ENCODE results near the gene SORCS2. TPM values are rescaled to one million over a fixed set of nuclear protein-coding genes. Genes with fewer than 3 reads are reported as not detected.
A peak's percentile ranks its signal among the peaks of the same experiment; 100 is the strongest.

Gene SORCS2
- total RNA-seq, 2 donors from 2014 or later = 0.25 TPM; not detected in 1

DNA sequence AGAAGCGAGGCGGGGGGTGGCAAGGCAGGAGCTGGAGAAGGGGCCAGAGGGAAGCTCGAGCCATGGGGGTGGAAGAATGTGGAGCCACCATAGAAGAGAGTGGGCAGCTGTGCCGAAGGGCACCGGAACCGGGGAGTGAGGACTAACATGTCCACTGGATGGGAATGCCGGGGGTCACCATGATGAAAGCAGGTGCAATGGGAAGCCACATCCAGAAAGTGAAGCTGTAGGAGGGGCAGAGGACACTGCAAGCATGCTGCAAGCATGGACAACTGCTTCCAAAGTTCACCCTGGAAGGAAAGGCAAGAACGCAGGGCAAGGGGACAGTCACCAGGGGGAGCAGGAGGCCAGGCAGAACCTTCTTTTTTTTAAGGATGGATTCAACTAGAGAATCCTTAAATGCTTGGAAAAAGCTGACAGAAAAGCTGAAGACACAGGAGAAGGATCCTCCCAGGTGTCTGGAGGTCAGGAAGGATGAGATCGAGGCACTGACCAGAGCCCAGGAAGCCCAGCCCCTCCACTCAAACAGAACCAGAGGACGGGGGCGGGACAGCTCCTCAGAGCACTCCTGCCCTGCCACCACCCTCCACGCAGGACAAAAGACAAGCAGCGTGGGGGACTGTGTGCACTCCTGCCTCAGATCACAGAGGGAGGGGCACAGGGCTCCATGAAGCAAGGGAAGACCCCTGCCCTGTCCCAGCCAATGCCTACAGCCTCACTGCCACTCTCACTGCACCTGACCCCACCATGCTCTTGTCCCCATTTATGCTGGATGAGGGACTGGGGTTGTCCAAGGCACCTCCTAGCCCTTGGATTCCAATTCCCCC lies 578.1 kb downstream of the SORCS2 start:
- peak overlapping the region; percentile 73 to 89 for H3K27ac Mint-ChIP-seq
- peaks cover 0 to 7% of the 10 kb centered on the region in 2 donors for H3K36me3 Mint-ChIP-seq
- DNase-seq (ENCODE audit: low spot score in 2 of 2) = no peak
- peak in 1 of 2 donors; percentile 21 for ATAC-seq
- no peaks in the 10 kb centered on the region for H3K9me3 Mint-ChIP-seq

DNA sequence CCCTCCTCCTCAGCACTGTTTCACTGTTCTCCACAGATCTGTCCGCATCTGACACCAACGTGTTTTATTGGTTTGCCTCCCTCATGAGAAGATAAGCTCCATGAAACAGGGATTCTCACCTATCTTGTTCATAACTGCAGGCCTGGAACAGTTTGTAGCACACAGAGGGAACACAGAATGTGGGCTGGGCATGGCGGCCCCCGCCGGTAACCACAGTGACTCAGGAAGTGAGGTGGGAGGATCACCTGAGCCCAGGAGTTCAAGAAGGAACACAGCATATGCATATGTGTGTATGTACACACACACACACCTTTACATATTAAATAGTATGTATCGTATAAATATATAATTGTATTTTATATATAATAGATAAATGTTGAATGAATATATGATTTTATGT lies 578.7 kb downstream of the SORCS2 start:
- H3K9me3 Mint-ChIP-seq = no peaks in the 10 kb centered on the region
- ATAC-seq (peak; percentile 59 to 76), DNase-seq (ENCODE audit: low spot score in 2 of 2) (no peak)
- H3K27ac Mint-ChIP-seq = peak overlapping the region; percentile 46 to 73
- H3K36me3 Mint-ChIP-seq = peaks cover 0 to 7% of the 10 kb centered on the region in 2 donors

DNA sequence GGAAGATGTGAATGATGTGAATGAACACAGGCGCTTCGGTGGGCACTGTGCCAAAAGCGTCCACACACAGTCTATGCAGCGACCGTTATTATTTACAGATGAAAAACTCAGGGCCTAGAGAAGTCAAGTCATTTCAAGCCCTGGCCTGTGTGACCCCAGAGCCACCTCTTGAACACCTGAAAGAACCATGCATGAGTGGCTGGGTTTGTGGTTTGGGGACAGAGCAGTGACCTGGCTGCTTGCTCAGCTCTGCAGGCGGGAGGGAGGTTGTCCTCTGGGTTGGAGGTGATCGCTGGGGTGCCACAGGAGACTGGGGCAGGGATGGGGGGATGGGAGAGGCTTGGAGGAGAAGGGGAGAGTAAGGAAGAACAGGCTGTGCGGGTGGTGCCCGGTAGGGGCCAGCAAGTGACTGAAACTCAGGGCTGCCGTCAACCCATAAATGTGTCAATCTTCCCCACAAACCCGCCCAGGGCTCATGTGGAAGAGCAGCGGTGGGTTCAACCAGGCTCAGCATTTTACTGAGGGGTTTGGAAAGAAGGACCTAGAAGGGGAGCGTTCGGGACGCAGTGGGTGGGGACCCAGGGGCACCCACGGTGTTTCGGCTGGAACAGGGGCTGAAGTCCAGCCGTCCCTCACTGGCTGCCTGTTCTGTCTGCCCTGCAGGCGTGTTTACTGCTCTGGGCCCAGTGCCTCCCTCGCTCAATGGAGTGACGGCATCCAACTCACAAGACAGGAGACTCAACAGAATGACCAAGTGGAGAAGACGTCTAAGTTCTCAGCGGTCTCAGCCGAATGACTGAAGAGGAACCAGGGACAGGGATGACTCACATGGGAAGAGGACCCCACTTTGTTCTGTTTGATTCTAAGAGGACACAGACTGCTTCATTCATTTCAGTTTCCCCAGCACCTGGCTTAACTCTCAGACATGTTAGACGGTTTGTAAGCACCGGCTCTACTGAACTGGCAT lies 579.5 kb downstream of the SORCS2 start:
- H3K9me3 Mint-ChIP-seq = no peaks in the 10 kb centered on the region
- ATAC-seq (peak; percentile 40 to 62), DNase-seq (ENCODE audit: low spot score in 2 of 2) (no peak)
- H3K27ac Mint-ChIP-seq = peak overlapping the region; percentile 73 to 81
- peaks cover 0 to 7% of the 10 kb centered on the region in 2 donors for H3K36me3 Mint-ChIP-seq

DNA sequence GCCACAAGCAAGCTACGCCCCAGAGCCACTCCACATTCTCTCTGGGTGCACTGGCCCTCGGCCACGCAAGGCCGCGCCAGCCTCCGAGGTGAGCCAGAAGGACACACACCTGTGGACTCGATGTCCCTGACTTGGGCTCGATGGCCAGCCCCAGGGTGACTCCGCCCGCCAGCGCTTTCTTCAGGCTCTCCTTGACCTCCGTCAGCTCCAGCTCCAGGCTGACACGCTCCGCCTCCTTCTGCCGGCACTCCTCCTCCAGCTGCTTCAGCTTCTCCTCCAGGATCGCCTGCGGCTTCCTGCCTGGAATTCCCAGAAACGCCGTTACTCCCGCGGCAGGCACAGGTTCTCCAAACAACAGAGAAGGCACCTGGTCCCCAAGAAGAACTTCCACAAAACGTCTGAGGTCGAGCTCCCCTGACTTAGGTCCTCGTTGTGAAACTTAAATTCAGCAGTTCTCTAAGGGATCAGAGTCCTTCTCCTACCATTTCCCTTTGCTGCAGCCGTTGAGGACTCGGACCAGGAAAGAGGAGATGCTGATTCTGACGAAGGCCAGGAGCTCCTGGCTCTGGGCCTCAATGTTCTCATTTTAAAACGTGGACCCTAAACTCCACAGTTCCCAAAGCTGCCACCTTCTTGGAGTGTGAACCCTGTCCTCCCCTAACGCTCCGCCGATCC lies 580.5 kb downstream of the SORCS2 start:
- peak overlapping the region in 1 of 2 donors; percentile 84 for H3K27ac Mint-ChIP-seq

DNA sequence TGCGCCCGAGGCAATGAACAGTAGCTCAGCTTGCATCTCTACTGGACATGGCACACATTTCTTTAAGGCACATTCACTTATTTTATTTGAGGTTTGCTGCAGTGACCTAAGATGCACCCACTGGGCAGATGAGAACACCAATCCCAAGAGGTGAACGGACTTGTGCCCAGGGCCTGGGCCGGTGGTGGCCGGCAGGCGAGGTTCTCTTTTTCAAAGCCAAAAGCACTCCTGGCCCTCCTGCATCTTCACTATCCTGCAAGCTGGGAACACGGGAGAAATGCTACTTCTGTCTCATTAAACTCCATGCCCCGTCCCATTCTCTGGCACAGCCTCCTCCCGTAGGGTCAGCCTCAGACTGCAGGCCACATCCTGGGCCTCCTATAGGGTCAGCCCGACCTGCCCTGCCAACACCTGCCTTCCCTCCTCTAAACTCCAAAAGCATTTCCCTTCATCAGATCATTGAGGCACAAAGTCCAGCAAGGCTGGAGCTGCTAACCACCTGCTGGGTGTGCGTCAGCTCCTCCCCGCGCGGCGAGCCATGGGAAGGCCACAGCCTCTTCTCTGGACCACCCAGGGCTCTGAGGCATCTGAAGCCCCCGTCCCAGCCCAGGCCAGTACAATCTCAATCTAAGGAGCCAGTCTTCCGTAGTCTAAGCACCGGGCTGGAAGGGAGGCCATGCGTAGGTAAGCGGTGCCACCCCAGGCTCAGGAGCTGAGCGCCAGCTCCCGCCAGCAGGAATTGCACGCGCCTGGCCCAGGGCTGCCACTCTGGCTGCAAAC lies 581.3 kb downstream of the SORCS2 start:
- no peak for DNase-seq (ENCODE audit: low spot score in 2 of 2)
- H3K9me3 Mint-ChIP-seq = no peaks in the 10 kb centered on the region
- ATAC-seq = no peak
- peaks cover 0 to 18% of the 10 kb centered on the region in 2 donors for H3K36me3 Mint-ChIP-seq
- peak overlapping the region in 1 of 2 donors; percentile 69 for H3K27ac Mint-ChIP-seq

More for the DNA sequence above, 580.5 kb downstream of the SORCS2 start:
- DNase-seq (ENCODE audit: low spot score in 2 of 2) = no peak
- no peak for ATAC-seq
- Mint-ChIP-seq H3K36me3 (peaks cover 0 to 10% of the 10 kb centered on the region in 2 donors), H3K9me3 (no peaks in the 10 kb centered on the region)

DNA sequence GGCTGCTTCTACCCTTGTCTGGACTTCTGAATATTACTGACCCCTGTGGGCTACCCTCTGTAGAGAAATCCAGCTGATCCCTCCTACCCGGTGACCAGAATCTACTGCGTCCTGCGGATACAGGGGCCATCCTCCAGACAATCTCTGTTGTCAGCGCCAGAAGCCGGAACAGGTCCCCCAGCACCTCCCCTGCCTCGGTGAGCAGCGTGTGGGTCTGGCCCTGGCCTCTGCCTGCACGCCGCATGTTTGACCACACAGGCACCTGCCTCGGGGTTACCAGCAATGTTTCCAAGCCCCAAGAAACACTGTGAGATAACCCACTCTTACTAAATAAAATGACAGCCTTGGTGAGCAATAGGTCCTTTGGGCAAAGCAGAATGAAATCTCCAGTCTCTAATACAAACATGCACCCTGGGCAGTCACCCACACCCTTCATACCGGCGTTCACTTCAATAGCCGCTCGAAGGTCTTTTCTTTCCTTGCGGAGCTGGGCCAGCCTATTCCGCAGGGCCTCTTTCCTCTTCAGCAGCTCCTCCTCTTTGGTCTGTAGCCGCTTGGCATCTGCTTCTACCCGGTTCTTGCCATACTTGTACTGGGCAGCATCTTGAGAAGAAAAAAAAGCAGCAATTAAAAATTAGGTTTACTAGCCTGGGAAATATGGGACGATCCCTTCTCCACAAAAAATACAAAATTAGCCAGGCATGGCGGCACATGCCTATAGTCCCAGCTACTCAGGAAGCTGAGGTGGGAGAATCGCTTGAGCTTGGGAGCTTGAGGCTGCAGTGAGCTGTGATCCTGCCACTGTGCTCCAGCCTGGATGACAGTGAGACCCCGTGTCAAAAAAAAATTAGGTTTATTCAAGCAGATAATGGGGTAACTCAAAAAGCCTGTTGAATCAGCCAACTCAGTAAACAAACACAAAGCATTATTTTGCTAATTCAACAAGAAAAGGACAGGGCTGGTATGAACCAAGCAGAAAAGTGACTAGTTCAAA lies 582.3 kb downstream of the SORCS2 start:
- no peak overlapping the region for H3K27ac Mint-ChIP-seq
- no peak for ATAC-seq
- H3K36me3 Mint-ChIP-seq = peaks cover 0 to 20% of the 10 kb centered on the region in 2 donors
- DNase-seq (ENCODE audit: low spot score in 2 of 2) = no peak
- H3K9me3 Mint-ChIP-seq = no peaks in the 10 kb centered on the region

- Mint-ChIP-seq H3K36me3 (peaks cover 0 to 13% of the 10 kb centered on the region in 2 donors), H3K9me3 (no peaks in the 10 kb centered on the region), H3K27ac (no peak overlapping the region)
- no peak for ATAC-seq
- no peak for DNase-seq (ENCODE audit: low spot score in 2 of 2)
Observed at GRCh38 chr4:7775396-7775795, 583.1 kb downstream of the SORCS2 start.

DNA sequence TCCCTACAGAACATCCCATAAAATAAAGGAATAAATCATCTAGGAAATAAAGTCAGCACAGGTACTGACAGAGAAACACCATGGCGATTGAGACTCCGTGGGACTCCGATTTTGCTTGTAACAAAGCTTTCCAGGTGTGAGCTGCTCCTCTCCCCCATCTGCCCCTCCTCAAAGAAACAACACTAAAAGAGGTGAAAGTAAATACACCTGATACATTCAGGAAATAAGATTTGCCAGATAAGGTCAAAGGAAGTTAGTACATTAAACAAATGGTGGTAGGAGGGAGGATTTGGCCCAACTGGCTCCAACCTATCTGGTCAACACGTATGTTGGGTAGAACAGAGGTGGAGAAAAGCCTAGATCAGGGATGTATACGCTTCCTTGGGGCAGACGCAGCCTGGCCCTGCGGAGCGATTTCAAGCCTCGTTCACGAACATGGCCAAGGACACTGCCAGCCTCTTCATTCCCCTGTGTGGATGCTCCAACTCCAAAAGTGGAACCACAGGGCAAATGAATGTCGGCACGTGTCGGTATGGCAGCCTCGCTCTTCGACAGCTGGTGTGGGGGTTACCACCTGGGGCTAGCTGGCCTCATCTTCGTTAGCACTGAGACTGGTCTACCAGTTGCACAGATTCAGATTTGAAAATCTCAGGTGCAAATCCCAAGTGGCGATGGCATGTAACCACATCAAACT lies 584.8 kb downstream of the SORCS2 start:
- no peak for ATAC-seq
- DNase-seq (ENCODE audit: low spot score in 2 of 2) = no peak

DNA sequence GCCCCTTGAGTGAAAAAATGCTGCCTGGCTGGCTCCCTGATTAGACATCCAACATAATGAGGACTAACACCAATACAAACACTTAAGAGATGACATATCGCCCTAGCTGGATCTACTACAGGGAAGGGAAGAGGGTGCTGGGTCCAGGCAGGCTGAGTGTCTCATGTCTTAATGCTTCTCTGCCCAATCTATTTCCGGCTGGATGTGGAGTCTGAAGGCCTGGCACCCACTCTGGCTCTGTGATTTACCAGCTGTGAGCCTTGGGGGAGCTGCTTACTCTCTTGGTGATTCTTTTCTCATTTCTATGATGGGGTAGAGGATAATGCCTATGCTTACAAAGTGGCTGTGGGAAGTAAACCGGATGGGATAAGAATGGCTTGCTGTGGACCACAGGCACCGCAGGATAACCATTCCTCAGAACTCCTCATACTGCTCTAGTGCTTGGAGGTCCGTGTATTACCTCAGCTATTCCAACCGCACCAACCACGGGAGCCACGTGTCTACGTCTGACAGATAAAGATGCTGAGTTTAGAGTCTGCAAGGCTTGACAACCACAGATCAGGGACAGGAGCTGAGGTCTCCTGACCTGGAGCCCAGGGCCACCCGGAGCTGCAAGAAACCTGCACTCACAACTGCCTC lies 585.7 kb downstream of the SORCS2 start:
- Mint-ChIP-seq H3K36me3 (peaks cover 0 to 13% of the 10 kb centered on the region in 2 donors), H3K9me3 (no peaks in the 10 kb centered on the region), H3K27ac (peak overlapping the region in 1 of 2 donors; percentile 33)
- ATAC-seq (no peak), DNase-seq (ENCODE audit: low spot score in 2 of 2) (no peak)

More for the DNA sequence above, 584.8 kb downstream of the SORCS2 start:
- Mint-ChIP-seq H3K9me3 (no peaks in the 10 kb centered on the region), H3K36me3 (peaks cover 0 to 13% of the 10 kb centered on the region in 2 donors), H3K27ac (peak overlapping the region in 1 of 2 donors; percentile 37)

GRCh38 chr4:7778510-7779431 lies 586.4 kb downstream of the SORCS2 start:
- H3K36me3 Mint-ChIP-seq = peaks cover 0 to 13% of the 10 kb centered on the region in 2 donors

DNA sequence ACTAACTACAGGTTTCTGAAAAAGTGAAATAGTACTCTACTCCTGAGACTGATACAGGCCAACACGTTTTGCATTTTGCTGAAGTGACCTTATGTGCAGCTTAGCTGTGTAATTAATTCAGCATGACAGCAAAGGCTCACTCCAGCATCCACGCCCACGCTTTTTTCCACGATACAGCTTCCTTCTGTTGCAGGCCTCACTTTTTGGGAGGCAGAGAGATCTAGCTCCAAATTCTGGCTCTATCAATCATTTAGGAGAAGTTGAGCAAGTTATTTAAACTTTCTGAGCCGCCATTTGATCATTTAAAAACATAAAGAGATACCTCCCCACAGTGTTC lies 587.1 kb downstream of the SORCS2 start:
- ATAC-seq (no peak), DNase-seq (ENCODE audit: low spot score in 2 of 2) (no peak)
- peaks cover 0 to 13% of the 10 kb centered on the region in 2 donors for H3K36me3 Mint-ChIP-seq
- peak overlapping the region in 1 of 2 donors; percentile 33 for H3K27ac Mint-ChIP-seq
- H3K9me3 Mint-ChIP-seq = no peaks in the 10 kb centered on the region

More at GRCh38 chr4:7778510-7779431, 586.4 kb downstream of the SORCS2 start:
- ATAC-seq = no peak
- DNase-seq (ENCODE audit: low spot score in 2 of 2) = no peak
- H3K27ac Mint-ChIP-seq = peak overlapping the region in 1 of 2 donors; percentile 33
- no peaks in the 10 kb centered on the region for H3K9me3 Mint-ChIP-seq

DNA sequence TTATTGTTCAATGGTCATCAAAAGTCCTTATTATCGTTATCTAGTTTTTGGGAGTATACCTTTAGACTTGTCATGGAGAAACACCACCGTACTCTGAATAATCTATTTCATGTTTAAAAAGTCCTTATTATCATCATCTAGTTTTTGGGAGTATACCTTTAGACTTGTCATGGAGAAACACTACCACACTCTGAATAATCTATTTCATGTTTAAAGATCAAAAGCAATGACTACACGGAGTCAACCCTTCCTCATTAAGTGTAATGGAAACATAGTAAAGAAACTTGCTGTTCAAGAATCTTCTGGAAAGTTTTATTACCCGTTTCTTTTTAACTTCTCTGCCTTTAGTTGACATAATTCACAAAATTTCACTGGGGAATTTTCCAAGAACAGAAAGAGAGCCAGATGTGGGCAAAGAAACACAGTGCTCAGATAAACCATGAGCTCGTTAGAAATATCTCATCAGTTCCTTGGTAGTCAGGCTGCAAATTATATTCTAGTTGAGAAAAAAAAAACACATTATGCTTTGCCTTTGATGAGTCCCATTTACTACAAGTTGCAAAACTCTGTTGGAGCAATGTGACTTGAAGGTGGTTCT lies 588.5 kb downstream of the SORCS2 start:
- H3K36me3 Mint-ChIP-seq = peaks cover 0 to 13% of the 10 kb centered on the region in 2 donors
- peak overlapping the region; percentile 72 to 78 for H3K27ac Mint-ChIP-seq
- ATAC-seq = peak; percentile 63 to 69
- H3K9me3 Mint-ChIP-seq = no peaks in the 10 kb centered on the region
- DNase-seq (ENCODE audit: low spot score in 2 of 2) = no peak

- Mint-ChIP-seq H3K36me3 (peaks cover 0 to 13% of the 10 kb centered on the region in 2 donors), H3K27ac (peak overlapping the region; percentile 72 to 78), H3K9me3 (no peaks in the 10 kb centered on the region)
- peak; percentile 33 to 60 for ATAC-seq
- DNase-seq (ENCODE audit: low spot score in 2 of 2) = no peak
Observed at GRCh38 chr4:7781366-7781765, 589.0 kb downstream of the SORCS2 start.

Data from activated naive CD4-positive, alpha-beta T cell treated with anti-CD3 and anti-CD28 coated beads, Interleukin-2, amount 50 U/mL, for 72 hours (primary cell).